GM12878 (cell line): ENCODE data around the gene RPS16. TPM values are rescaled to one million over a fixed set of nuclear protein-coding genes. Genes with fewer than 3 reads are reported as not detected.

Source experiments
- BACH1 ChIP-seq: fragments of 450-650 bp; IDR thresholded peaks from 2 replicates; pipeline ENCODE4 v1.6.1; 2017; ENCODE audit warnings: mild to moderate bottlenecking, borderline replicate concordance
- BHLHE40 ChIP-seq, 2 experiments: fragments of 450-650 bp in 1 of 2; IDR thresholded peaks; 2 replicates each; pipeline ENCODE4 v1.6.1; 2011 to 2017; ENCODE audit warnings: low read depth in 2 of 2, borderline replicate concordance in 1 of 2, improper control_type of control experiment in 1 of 2, low read length in 1 of 2, mild to moderate bottlenecking in 1 of 2
- BMI1 ChIP-seq: fragments of 450-650 bp; IDR thresholded peaks from 2 replicates; pipeline ENCODE4 v1.6.1; 2016; ENCODE audit warnings: mild to moderate bottlenecking, moderate library complexity, borderline replicate concordance
- CHD2 ChIP-seq: IDR thresholded peaks from 2 replicates; pipeline ENCODE4 v1.6.1; 2011; ENCODE audit warnings: low read depth, low read length, improper control_type of control experiment, borderline replicate concordance
- DPF2 ChIP-seq: fragments of 450-650 bp; IDR thresholded peaks from 2 replicates; pipeline ENCODE4 v1.6.1; 2017; ENCODE audit warnings: mild to moderate bottlenecking
- ETV6 ChIP-seq, 2 experiments: fragments of 450-650 bp in 1 of 2; IDR thresholded peaks in 1 of 2; conservative IDR thresholded peaks in 1 of 2; 2 replicates each; pipeline ENCODE4 v1.6.1; 2014; ENCODE audit warnings: antibody characterized with exemption in 1 of 2, borderline replicate concordance in 1 of 2, low read depth in 1 of 2, mild to moderate bottlenecking in 1 of 2, moderate library complexity in 1 of 2
- EZH2 ChIP-seq: IDR thresholded peaks from 2 replicates; pipeline ENCODE4 v1.6.1; 2012; ENCODE audit warnings: low read depth, mild to moderate bottlenecking, control low read depth, inconsistent platforms, low read length, borderline replicate concordance; ENCODE audit not compliant: control insufficient read depth
- GABPA ChIP-seq: IDR thresholded peaks from 2 replicates; pipeline ENCODE4 v1.6.1; 2014; ENCODE audit warnings: antibody characterized with exemption, low read depth, mild to moderate bottlenecking, inconsistent platforms
- IKZF2 ChIP-seq, 2 experiments: fragments of 450-650 bp; IDR thresholded peaks; 2 replicates each; pipeline ENCODE4 v1.6.1; 2017; ENCODE audit warnings: mild to moderate bottlenecking in 2 of 2, moderate library complexity in 2 of 2
- LARP7 ChIP-seq: fragments of 450-650 bp; IDR thresholded peaks from 2 replicates; pipeline ENCODE4 v1.6.1; 2017; ENCODE audit warnings: mild to moderate bottlenecking
- POLR2A ChIP-seq: IDR thresholded peaks from 2 replicates; pipeline ENCODE4 v1.6.1; 2011; ENCODE audit warnings: low read depth, mild to moderate bottlenecking, low read length
- POLR2AphosphoS2 ChIP-seq: IDR thresholded peaks from 2 replicates; pipeline ENCODE4 v1.6.1; 2011; ENCODE audit warnings: low read depth, mild to moderate bottlenecking, low read length, improper control_type of control experiment, moderate library complexity
- RAD51 ChIP-seq: fragments of 450-650 bp; IDR thresholded peaks from 2 replicates; pipeline ENCODE4 v1.6.1; 2016; ENCODE audit warnings: moderate library complexity, mild to moderate bottlenecking, inconsistent platforms
- TCF12 ChIP-seq: IDR thresholded peaks from 2 replicates; pipeline ENCODE4 v1.6.1; 2011; ENCODE audit warnings: low read depth, mild to moderate bottlenecking, low read length
- YY1 ChIP-seq: IDR thresholded peaks from 2 replicates; pipeline ENCODE4 v1.6.1; 2011; ENCODE audit warnings: low read depth, mild to moderate bottlenecking, low read length
- polyA plus RNA-seq, 11 experiments: library from polyadenylated mRNA; depleted of rRNA in 4 of 11; unstranded in 6 of 11; stranded (reverse) in 5 of 11; fragments of >200 nt; fragmentation: Nextera tagmentation in 4 of 11; fragmentation: Illumina TruSeq in 1 of 11; extraction: Ambion mirVana in 4 of 11; extraction: Trizol in 1 of 11; gene quantifications; 1 replicate in 1 of 11; 2 replicates in 10 of 11; pipeline versions ENCODE4 v1.2.1 to v1.2.3, GENCODE V29; 2011 to 2016; ENCODE audit warnings: inconsistent platforms in 2 of 11, missing spikeins in 2 of 11, low read depth in 1 of 11
- total RNA-seq, 4 experiments: library from RNA; depleted of rRNA in 3 of 4; stranded (reverse); fragments of >200 nt in 3 of 4; fragmentation: Illumina TruSeq in 1 of 4; extraction: Trizol in 1 of 4; gene quantifications; 2 replicates each; pipeline versions ENCODE4 v1.2.1 to v1.2.3, GENCODE V29; 2013 to 2021
- TF ChIP-seq, protein P1 (sequence below): fragments of 450-650 bp; IDR thresholded peaks from 2 replicates; pipeline ENCODE4 v1.6.1; 2017; ENCODE audit warnings: mild to moderate bottlenecking, moderate library complexity
- TF ChIP-seq, protein P2 (sequence below): IDR thresholded peaks from 2 replicates; pipeline ENCODE4 v1.6.1; 2012; ENCODE audit warnings: mild to moderate bottlenecking, low read depth, low read length
- TF ChIP-seq, protein P3 (sequence below): fragments of 450-650 bp; IDR thresholded peaks from 2 replicates; pipeline ENCODE4 v1.6.1; 2016; ENCODE audit warnings: mild to moderate bottlenecking

The RPS16 gene
- total and polyA plus RNA-seq, 10 of the 15 experiments (the other 5 are each of a cell fraction or from before 2014, with no cell fraction given) = 148 to 4,810 (median 2,343) TPM

DNA sequence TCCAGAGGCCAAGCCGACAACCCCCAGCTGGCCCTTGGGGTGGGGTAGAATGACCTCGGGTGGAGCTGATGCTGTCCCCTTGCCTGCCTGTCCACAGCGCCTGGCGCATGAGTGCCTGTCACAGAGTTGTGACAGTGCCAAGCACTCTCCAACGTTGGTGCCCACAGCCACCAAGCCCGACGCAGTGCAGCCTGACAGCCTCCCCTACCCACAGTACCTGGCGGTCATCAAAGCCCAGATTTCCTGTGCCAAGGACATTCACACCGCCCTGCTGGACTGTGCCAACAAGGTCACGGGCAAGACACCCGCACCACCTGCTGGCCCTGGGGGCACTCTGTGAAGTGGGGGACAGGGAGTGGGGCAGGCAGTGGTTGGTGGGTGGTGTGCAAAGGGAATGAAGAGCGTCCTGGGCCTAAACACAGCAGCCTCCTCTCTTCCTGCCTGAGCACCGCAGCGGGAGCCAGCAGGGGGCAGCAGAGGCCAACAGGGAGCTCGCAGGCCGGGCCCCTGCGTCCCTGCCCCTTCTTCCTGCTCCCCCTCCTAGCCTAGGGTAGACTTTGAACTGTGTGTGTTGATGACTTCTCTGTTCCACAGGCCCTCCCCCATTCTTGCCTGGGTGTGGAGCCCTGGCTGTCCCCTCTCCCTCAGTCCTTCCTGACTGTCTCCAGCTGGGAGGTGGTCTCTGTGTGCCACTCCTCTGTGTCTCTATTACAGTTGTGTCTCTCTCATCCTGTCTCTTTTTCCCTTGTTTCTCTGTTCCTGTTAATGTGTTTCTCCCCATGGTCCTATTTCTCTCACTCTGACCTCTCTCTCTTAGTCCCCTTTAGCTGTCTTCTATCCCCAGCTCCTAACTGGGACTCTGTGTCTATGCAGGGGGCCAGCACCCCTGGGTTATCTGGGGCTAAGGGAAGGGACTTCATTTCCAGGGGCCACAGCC is 38.1 kb downstream of the RPS16 start (continued):
- TF ChIP-seq, protein P1, sequence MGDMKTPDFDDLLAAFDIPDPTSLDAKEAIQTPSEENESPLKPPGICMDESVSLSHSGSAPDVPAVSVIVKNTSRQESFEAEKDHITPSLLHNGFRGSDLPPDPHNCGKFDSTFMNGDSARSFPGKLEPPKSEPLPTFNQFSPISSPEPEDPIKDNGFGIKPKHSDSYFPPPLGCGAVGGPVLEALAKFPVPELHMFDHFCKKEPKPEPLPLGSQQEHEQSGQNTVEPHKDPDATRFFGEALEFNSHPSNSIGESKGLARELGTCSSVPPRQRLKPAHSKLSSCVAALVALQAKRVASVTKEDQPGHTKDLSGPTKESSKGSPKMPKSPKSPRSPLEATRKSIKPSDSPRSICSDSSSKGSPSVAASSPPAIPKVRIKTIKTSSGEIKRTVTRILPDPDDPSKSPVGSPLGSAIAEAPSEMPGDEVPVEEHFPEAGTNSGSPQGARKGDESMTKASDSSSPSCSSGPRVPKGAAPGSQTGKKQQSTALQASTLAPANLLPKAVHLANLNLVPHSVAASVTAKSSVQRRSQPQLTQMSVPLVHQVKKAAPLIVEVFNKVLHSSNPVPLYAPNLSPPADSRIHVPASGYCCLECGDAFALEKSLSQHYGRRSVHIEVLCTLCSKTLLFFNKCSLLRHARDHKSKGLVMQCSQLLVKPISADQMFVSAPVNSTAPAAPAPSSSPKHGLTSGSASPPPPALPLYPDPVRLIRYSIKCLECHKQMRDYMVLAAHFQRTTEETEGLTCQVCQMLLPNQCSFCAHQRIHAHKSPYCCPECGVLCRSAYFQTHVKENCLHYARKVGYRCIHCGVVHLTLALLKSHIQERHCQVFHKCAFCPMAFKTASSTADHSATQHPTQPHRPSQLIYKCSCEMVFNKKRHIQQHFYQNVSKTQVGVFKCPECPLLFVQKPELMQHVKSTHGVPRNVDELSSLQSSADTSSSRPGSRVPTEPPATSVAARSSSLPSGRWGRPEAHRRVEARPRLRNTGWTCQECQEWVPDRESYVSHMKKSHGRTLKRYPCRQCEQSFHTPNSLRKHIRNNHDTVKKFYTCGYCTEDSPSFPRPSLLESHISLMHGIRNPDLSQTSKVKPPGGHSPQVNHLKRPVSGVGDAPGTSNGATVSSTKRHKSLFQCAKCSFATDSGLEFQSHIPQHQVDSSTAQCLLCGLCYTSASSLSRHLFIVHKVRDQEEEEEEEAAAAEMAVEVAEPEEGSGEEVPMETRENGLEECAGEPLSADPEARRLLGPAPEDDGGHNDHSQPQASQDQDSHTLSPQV = peak; percentile 75; the same call in 1 of the 2 replicates
- TF ChIP-seq TCF12 (0 out of 2 replicates have a peak, but pooled peaks have one; percentile 9), YY1 (peak; percentile 83), BHLHE40 (IDR thresholded peaks at IDR 0.05; ENCODE audit: borderline replicate concordance in 1 of 2, low read depth in 2 of 2, low read length in 1 of 2) (peak; percentile 73 to 77; a peak in 2 of 4 replicates), IKZF2 (IDR thresholded peaks at IDR 0.05) (peak; percentile 59 to 71), ETV6 (conservative IDR thresholded peaks at IDR 0.05 in 1 of 2, IDR thresholded peaks at IDR 0.05 in 1 of 2; ENCODE audit: borderline replicate concordance in 1 of 2, low read depth in 1 of 2) (no peak), LARP7 (peak; percentile 44; the same call in 1 of the 2 replicates), DPF2 (no peak), CHD2 (peak; percentile 73), RAD51 (no peak), BMI1 (no peak), BACH1 (peak; percentile 59; the same call in 1 of the 2 replicates), EZH2 (no peak), GABPA (no peak), POLR2AphosphoS2 (0 out of 2 replicates have a peak, but pooled peaks have one; percentile 33), POLR2A (no peak; the same call in 1 of the 2 replicates)
- TF ChIP-seq, protein P2, sequence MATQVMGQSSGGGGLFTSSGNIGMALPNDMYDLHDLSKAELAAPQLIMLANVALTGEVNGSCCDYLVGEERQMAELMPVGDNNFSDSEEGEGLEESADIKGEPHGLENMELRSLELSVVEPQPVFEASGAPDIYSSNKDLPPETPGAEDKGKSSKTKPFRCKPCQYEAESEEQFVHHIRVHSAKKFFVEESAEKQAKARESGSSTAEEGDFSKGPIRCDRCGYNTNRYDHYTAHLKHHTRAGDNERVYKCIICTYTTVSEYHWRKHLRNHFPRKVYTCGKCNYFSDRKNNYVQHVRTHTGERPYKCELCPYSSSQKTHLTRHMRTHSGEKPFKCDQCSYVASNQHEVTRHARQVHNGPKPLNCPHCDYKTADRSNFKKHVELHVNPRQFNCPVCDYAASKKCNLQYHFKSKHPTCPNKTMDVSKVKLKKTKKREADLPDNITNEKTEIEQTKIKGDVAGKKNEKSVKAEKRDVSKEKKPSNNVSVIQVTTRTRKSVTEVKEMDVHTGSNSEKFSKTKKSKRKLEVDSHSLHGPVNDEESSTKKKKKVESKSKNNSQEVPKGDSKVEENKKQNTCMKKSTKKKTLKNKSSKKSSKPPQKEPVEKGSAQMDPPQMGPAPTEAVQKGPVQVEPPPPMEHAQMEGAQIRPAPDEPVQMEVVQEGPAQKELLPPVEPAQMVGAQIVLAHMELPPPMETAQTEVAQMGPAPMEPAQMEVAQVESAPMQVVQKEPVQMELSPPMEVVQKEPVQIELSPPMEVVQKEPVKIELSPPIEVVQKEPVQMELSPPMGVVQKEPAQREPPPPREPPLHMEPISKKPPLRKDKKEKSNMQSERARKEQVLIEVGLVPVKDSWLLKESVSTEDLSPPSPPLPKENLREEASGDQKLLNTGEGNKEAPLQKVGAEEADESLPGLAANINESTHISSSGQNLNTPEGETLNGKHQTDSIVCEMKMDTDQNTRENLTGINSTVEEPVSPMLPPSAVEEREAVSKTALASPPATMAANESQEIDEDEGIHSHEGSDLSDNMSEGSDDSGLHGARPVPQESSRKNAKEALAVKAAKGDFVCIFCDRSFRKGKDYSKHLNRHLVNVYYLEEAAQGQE = no peak
- TF ChIP-seq, protein P3, sequence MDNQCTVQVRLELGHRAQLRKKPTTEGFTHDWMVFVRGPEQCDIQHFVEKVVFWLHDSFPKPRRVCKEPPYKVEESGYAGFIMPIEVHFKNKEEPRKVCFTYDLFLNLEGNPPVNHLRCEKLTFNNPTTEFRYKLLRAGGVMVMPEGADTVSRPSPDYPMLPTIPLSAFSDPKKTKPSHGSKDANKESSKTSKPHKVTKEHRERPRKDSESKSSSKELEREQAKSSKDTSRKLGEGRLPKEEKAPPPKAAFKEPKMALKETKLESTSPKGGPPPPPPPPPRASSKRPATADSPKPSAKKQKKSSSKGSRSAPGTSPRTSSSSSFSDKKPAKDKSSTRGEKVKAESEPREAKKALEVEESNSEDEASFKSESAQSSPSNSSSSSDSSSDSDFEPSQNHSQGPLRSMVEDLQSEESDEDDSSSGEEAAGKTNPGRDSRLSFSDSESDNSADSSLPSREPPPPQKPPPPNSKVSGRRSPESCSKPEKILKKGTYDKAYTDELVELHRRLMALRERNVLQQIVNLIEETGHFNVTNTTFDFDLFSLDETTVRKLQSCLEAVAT = peak; percentile 89
